Fibroblast of peridontal ligament (primary cell): ENCODE measurements around the gene SEC24D.

Source experiments
- DNase-seq: peaks from one replicate; pipeline ENCODE4 v3.0.0-alpha.2; 2010; ENCODE audit errors: extremely low read depth

Gene SEC24D

DNA sequence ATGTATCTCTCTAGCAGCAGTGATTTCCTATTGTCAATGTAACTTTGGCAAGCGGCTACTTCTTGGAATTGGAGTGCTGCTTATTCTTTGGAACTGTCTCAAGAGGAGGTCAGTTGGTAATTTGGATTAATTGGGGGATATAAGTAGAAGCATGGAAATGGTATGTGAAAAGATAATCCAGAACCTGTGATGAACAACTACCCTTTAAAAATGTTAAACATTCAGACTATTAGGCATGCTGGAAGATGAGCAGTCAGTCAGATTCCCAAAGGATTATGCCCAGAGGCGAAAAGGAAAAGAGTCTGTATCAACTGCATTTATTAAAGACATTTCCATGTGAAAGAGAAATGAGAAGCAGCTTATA is 62.5 kb downstream of the SEC24D start:
- DNase-seq, result no peak

DNA sequence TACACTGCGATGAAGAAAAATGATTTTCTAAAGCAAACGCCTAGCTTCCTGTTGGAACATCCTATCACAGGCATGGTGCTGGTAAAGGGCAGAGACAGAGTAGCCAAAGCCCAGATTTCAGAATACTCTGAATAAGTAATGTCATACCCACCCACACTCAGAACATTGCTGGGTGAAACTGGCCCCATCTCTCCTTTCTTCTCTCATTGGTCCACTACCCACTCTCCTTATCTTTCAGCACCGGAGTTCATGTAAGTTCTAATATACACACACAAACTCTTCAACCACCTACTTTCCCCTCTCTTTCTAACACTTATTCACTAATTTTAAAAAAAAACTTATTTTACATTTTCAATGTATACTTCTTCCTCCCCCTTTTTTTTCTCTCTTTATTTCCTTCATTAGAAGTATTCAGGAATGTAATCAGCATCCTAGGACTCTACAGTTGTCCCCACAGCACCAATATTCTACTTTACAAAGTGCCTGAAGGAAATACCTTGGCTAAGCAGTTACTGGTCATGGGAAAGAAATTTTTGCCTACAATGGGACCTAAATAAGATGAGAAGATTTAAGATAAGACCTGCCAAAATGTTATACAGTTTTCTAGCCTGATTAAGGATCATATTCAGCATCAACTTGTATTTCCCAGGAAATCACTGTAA is 63.0 kb downstream of the SEC24D start:
- DNase-seq, result no peak

DNA sequence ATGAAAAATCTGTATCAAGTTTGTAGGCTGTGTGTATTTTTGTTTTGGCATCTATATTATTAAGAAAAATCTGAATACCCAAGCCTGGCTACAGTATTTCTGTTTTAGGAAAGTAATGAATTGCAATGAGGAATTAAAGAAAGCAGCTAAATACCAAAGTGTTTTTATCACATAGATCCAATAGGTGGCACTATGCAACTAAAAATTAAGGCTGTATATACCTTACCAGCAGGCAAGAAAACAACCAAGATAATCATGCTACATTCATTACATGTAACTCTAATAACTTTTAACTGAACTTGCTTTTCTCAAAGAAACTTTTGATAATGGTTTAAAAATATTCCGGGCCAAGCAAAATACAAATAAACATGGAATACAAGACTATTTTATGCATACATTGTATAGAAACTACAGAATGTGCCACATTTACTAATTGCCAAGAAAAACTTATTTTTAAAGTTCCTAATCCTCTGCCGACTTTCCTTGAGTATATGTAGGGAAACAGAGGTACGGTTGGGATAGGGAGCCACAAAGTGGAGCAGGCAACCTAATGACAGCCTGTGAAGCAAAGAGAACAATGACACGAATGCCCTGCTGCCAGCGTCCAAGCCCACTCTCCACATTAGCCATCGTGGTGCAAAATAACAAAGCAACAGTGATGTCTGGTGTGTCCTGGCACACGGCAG is 63.7 kb downstream of the SEC24D start:
- peak; percentile 79 for DNase-seq

DNA sequence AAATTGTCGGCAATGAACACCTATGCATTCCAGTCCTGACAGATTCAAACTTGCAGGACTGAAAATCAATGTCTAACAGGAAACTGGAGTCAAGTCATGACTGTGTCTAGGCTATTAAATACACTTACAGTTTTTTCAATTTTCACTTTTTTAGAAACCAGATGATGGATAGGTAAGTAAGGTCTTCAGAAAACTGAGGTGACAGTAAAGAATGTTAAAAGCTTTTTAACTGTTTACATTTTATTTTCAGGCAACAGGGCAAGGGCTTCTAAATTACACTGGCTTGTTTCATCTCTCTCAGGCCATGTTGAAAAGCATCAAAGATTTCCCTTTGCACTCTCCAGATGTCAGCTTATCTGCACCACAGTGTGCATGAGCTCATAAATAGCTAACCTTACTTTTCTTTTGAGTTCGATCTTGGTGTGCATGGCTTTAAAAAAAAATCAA is 65.2 kb downstream of the SEC24D start:
- DNase-seq, result no peak

DNA sequence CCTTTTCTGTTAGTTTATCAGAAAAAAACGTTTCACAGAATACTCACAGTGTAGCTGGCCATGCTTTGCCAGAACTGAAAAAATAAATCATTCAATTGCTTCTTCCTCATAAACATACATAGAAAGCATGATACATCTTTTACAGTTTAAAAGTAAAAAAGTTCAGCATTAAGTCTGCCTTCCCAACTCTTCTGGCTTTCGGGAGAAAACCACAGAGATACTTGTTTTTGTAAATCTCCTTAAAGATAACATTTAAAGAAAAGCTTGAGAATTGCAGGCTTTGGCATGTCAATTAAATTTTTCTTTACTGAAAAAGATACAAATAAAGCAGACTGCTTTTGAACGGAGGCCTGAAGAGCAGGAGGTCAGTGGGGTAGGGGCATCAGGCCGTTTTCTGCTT is 66.8 kb downstream of the SEC24D start:
- DNase-seq, result peak; percentile 55

DNA sequence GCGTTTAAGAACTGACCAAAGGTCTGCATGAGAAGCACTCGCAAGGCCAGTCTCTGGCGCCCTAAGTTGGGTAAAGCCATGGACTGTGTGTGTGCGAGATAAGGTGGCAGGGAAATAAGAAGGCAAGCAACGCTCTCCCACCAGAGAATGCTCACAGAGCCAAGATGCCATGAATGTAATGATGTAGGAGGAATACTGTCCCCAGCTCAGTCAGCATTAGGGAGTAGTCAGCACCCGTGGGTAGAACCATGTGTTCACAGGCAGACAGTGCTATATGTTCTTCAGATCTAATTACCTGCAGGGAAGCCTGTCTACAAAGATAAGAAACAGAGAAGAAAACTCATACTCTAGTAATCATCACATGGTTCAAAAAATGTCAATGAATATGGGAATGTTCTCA is 68.8 kb downstream of the SEC24D start:
- DNase-seq, result no peak

DNA sequence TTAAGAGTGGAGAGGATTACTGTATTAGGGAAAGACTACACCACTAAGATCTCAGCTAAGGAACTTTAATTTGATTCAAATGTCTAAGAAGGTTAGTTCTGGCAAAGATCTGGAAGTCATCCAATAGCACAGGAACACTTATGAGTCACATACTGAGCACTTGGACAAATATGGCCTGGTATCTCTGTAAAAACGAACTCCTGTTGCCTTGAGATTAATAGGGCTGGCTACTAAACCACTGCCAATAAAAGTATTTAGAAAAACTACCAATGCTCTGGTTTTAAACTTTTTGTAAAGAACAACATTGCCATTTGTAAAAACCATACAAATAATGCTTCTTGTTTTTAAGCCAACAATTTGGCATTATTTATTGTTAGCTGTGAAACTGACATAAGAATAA is 70.5 kb downstream of the SEC24D start:
- DNase-seq, result peak; percentile 100

DNA sequence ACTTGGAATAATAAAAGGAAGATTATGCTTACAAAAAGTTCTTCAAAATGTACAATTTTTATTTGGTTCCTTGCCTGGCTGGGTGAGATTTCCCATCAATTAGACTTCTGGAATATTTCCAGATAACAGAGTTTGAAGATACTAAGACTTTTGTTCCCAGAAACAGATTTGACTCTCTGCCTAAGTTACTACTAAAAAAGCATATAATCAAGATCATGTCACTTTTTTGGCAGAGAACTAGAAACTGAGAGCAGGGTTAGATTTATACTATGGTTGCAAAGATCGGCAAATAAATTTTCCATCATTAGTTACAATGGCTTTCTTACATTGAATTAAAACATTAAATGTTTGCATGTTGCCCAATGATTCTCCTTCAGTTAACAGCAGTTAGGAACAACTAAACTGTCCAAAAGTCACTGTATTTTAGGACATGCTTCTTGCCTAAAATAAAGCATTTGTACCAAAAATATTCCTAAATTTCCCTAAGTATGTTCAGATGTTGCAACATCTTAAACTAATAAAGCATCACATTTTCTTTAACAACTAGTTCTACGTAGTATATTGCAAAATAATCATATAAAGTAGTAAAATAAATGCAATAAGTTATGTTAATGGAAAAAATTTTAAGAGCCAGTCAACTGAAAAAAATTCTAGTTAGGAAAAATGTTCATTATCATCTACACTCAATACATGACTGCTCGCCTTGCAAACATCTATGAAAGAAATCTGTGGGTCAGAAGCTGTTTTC is 73.0 kb downstream of the SEC24D start:
- no peak for DNase-seq

DNA sequence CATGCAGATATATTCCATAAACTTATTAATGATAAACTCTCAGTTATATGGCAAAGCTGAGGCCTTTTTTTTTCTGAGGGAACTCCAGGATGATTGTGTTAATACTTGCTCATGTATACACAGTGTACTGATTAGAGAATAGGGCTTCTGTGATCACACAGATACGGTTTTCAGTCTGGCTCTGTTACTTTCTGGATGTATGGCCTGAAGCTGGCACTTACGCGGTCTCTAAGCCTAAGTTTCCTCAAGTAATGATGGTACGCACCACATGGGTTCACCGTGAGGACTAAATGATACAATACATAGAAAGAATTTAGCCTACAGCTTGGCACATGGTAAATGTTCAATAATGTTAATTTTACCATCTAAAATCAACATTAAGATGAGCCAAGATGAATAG is 73.8 kb downstream of the SEC24D start:
- DNase-seq, result no peak

DNA sequence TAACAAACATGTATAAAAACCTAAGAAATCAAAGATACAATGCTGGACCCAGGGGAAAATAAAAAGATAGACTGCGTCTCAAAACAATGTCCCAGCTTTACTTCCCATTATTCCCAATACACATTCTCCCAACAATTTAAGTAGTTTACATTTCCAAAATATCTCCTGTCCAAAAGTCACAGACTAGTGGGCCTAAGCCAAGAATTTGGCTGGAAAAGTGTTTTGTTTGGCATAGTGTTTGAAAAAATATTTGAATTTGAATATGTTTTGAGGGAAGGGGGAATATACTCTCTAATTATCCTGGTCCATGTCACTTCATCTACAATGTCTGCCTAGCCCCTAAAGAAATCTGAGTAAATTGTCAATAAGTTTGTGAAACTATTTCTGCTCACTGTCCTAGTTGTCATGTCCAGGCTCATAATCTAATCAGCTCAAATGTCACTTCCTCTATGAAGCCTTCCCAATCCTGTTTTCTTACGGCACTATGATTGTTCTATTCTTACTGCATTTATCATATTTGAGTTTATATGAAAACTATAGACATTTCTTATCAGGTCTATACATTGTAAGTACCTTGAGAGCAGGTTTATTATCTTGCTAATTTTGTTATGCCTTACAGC is 74.4 kb downstream of the SEC24D start:
- peak; percentile 53 for DNase-seq

DNA sequence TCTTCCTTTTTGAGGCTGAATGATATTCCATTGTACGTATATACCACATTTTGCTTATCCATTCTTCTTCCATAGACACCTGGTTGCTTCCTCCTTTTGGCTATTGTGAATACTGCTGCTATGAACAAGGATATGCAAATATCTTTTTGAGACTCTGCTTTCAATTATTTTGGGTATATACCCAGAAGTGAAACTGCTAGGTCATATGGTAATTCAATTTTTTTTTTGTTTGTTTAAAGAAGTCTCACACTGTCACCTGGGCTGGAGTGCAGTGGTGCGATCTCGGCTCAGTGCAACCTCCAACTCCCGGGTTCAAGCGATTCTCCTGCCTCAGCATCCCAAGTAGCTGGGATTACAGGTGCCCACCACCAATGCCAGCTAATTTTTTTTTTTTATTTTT is 75.4 kb downstream of the SEC24D start:
- DNase-seq, result no peak

DNA sequence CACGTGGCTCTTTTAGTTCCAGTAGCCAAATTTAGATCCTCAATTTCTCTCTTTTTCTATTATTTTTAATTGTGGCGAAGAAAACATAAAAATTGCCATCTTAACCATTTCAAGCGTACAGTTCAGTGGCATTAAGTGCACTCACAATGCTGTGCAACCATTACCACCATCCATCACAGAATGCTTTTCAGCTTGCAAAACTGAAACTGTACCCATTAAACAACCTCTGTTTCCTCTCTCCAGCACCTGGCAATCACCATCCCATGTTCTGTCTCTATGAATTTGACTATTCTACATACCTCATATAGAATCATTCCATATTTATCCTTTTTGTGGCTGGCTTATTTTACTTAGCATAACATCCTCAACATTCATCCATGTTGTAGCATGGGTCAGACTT is 75.8 kb downstream of the SEC24D start:
- no peak for DNase-seq

DNA sequence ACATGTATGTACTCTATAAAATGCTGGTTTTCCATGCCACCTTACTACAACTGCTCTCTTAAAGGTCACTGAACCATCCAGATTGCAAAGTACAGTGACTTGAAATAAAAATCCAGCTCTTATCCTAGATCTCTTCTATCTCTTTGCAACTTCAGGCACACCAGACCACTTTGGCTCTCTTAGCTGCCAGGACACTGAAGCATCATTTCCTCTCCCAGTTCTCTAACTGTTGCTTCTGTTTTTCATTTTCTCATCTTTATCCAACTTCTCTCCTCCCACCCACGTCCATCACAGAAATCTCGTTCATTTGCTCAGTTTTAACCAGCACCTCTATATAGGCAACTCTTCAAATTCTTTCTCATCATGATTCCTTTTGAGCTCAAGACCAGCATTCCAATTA is 76.4 kb downstream of the SEC24D start:
- no peak for DNase-seq

DNA sequence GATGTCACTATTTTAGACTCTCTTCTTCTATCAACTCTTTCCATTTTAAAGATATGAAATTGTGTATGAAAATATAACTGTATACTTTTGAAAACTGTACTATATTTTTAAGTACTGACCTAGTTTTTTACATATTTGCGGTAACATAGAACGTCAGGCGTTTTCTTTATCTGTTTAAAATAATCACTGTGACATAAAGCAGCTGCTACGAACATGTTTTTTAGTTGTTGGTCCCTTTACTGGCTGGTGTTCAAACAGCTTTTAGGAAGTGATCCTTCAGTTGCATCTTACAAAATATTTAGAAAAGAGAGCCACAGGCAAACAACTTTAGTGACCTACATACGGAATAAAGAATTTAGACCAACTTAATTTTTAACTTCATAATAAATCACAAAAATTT is 77.6 kb downstream of the SEC24D start:
- DNase-seq, result peak; percentile 65

DNA sequence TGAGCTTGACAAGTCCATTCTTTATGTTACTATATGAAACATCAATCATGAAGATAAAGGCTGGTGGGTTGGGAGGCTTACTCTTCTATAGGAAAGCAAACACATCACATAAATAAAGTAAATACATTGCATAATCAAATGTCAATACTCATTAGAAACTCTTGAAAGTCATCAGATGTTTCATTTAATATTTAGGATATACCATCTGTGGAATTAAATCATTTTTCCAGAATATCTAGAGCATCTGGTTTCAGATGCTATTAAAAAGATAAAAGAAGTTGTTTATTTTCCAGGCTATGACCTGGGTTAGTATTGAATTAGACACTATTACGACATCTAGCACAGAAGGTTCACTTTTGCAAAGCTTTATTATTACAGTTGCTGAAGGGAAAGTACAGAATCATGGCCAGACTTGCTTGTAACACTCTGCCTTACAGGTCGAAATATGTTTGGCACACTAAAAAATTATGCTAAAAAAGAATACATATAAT is 78.1 kb downstream of the SEC24D start:
- peak; percentile 66 for DNase-seq

DNA sequence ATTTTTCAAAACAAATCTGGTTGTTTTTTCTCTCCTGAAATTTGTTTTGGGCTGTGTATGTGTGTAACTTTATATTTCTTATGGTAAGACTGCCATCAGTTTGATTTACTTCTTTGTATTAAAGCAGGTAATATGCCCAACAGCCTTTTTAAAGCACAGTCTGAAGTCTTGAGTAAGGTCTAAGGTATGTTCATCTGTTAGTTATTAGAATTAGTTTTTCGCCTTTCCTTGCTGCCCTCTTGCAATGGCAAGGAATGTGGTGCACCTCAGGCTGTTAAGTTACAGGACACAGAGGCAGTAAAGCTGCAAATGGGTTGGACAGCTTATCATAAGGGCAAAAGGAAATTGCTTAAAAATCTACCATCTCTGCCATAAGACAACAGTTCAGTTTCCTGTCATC is 79.0 kb downstream of the SEC24D start:
- no peak for DNase-seq

DNA sequence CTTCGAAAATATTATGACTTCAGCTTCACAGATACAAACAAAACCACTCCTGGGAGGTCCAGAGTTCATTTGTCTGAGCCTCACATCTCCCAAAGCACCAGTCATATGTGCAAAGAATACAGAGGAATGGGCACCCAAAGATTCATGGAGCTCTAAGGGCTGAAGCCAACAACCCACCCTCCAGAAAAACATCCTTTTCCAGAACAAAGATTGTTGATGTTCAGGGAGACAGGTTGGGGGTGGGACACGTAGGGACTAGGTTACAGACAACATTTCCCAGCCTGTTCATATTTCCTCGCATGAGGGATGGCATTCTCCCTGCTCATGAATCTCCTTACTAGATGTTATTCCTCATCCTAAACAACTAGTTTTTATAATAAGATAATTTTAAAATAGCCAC is 79.5 kb downstream of the SEC24D start:
- DNase-seq, result no peak

DNA sequence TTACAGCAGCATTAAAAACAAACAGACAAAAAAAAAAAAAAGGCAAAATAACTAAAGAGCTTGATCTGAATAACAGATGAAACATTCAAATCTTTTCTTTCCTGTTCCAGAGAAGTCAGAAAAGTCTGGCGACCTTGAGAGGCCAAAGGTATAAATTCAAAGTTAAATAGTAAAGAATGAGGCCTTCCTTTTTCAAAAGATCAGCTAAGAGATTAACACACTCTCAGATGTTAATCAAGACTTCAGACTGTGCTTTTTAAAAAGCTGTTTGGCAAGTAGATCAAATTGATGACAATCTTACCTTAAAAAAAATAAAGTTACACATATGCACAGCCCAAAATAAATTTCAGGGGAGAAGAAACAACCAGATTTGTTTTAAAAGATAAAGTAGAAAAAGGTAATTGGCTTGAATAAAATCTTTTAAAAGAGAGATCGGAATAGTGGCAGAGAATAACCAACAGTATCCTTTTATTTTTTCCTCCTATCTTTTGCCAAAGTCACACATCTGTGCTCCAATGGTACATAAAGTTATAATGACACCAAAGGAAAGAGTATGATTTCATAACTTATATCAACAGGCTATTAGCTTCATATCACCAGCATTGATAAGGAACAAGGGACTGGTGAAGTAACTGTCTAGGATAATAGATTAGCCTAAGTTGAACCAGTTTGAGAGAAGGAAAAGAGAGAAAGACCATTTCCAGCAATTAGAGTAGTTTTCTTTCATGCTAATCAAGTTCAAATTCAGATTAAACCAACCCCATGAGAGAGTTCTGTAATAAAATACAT is 80.3 kb downstream of the SEC24D start:
- DNase-seq, result no peak

DNA sequence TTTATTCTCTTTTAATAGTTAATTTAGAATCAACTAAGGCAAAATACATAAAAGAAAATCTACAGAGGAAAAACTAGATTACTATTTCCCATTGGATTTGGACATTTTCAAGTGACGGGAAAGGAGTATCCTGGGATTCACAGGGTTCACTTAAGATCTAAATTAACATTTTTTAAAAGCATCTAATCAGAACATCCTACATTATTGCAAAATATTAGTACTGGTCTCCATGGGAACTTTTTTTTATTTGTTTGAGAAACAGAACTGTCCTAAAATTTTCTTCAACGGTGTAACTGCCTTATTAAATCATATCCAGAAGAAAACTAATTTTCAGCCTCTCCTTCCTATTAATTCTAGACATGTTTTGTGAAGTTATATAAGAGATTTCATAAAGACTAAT is 81.0 kb downstream of the SEC24D start:
- DNase-seq, result no peak

DNA sequence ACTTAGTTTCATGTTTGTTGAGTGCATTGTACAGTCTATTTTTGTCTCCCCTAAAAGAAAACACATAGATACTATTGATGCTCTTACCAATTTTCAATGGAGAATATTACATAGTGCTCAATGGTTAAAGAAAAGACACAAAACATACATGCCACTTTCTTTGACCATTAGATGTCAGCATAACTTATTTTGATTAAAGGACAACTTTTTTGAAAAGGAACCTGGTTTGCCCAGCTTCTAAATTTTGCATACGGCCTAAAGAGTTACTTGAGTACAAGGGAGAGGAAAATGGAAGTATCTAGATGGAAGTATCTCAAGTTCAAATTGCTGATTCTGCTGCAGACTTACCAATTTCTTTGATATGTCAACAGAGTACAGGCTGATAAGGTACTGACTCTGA is 82.2 kb downstream of the SEC24D start:
- DNase-seq, result no peak

DNA sequence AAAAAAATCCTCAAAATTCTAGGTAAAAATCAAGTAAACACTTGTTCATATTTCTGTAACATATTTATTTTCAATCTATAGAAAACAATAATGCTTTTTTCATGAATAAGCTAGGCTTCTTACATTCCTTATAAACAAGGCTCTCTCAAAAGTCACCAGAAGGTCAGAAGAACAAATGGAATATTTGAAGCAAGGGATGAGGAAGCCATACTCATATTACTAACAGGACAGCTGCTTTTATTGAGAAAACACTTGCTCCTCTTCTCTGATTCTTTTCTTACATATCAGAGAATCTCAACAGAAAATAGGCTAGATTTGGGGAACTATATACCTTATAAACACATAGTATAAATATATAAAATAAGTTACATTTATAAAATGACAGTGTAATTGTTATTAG is 82.8 kb downstream of the SEC24D start:
- no peak for DNase-seq

DNA sequence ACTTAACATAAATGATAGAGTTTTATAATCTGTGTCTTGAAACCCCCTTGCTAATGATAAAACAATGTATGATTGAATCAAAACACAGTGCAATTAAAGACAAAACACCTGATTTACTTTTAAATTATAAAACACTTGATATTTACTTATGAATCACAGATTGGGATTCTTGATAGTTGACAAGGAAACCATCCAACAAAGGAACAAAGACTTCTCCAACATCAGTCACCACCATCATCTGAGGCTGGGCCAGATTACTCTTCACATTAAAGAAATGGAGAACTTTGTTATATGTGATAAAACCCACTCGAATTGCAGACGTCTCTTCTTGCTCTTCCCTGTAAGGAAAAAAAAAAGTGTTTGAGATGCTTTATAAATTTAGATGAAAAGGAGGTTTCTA is 83.4 kb downstream of the SEC24D start:
- no peak for DNase-seq
